ENCODE results near the gene MPIG6B. TPM values are rescaled to one million over a fixed set of nuclear protein-coding genes. Genes with fewer than 3 reads are reported as not detected.

Gene MPIG6B
- total RNA-seq, 4 donors from 2014 or later, result 0.54 TPM; not detected in 3

DNA sequence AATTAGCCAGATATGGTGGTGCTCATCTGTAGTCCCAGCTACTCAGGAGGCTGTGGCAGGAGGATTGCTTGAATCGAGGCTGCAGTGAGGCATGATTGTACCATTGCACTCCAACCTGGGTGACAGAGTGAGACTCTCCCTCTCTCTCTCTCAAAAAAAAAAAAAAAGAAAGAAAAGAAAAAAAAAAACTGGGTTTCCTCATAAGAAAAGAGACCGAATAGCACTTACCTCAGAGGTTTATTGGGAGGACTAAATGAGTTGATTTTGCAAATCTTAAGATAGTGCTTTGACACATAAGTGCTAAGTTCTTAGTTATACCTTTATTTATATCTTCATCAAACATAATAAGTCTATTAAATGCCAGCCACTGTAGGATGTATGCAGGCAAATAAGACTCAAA, 47.7 kb downstream of the MPIG6B start:
- H3K27me3 ChIP-seq, result no peaks in the 10 kb centered on the region
- H3K36me3 ChIP-seq, result no peaks in the 10 kb centered on the region
- H3K4me3 ChIP-seq, result no peak overlapping the region
- WGBS, 2 donors (ENCODE audit: low coverage in 1 of 2), result 100% methylated on average over 2 of the region's 2 CpGs
- H3K9me3 ChIP-seq, result no peaks in the 10 kb centered on the region
- TF ChIP-seq POLR2AphosphoS5 (IDR thresholded peaks at IDR 0.05) (no peak), POLR2A (IDR thresholded peaks at IDR 0.05) (no peak), EP300 (IDR thresholded peaks at IDR 0.05) (no peak)
- TF ChIP-seq, protein P1, sequence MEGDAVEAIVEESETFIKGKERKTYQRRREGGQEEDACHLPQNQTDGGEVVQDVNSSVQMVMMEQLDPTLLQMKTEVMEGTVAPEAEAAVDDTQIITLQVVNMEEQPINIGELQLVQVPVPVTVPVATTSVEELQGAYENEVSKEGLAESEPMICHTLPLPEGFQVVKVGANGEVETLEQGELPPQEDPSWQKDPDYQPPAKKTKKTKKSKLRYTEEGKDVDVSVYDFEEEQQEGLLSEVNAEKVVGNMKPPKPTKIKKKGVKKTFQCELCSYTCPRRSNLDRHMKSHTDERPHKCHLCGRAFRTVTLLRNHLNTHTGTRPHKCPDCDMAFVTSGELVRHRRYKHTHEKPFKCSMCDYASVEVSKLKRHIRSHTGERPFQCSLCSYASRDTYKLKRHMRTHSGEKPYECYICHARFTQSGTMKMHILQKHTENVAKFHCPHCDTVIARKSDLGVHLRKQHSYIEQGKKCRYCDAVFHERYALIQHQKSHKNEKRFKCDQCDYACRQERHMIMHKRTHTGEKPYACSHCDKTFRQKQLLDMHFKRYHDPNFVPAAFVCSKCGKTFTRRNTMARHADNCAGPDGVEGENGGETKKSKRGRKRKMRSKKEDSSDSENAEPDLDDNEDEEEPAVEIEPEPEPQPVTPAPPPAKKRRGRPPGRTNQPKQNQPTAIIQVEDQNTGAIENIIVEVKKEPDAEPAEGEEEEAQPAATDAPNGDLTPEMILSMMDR (IDR thresholded peaks at IDR 0.05), result no peak
- no peak overlapping the region for H3K27ac ChIP-seq
- no peak for ATAC-seq
- peaks cover 0 to 9% (median 3%) of the 10 kb centered on the region in 3 donors for H3K4me1 ChIP-seq

GRCh38 chr6:31771992-31772358, 48.8 kb downstream of the MPIG6B start:
- H3K36me3 ChIP-seq, result no peaks in the 10 kb centered on the region

DNA sequence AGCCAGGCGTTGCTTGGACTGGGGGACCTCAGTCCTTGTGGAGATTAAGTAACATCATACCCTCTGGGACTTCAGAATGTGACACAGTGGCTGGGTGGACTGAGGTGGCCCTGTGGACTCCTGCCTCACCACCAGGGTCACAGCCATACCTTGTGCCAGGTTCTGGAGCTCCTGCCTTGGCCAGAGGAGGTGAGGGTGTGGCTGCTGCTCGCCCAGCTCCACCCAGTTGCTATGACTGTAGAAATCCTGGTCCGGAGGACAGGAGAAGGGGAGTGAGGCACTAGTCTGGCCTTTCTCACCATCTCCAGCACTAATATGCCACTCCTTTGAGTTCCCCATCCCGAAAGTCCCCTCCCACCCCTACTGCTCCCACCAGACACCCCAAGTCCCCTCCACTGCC, 52.0 kb downstream of the MPIG6B start:
- TF ChIP-seq POLR2AphosphoS5 (IDR thresholded peaks at IDR 0.05) (no peak), POLR2A (IDR thresholded peaks at IDR 0.05) (no peak), EP300 (IDR thresholded peaks at IDR 0.05) (no peak)
- TF ChIP-seq, protein P1 (IDR thresholded peaks at IDR 0.05), result no peak
- WGBS, 2 donors (ENCODE audit: low coverage in 1 of 2), result 87% methylated on average over 3 of the region's 4 CpGs; no CpG with 5 or more reads in 1 of the 2 donors
- Histone ChIP-seq H3K9me3 (no peaks in the 10 kb centered on the region), H3K27me3 (no peaks in the 10 kb centered on the region), H3K4me1 (peaks cover 0 to 14% (median 10%) of the 10 kb centered on the region in 3 donors), H3K27ac (no peak overlapping the region), H3K4me3 (no peak overlapping the region), H3K36me3 (peaks cover 0 to 23% of the 10 kb centered on the region in 2 donors)
- ATAC-seq, result no peak

More at GRCh38 chr6:31771992-31772358, 48.8 kb downstream of the MPIG6B start:
- H3K4me1 ChIP-seq, result peaks cover 0 to 7% (median 5%) of the 10 kb centered on the region in 3 donors
- 49 to 66% methylated on average over 3 to 4 of the region's 4 CpGs for WGBS, 2 donors (ENCODE audit: low coverage in 1 of 2)
- H3K4me3 ChIP-seq, result no peak overlapping the region
- H3K27ac ChIP-seq, result no peak overlapping the region
- TF ChIP-seq EP300 (IDR thresholded peaks at IDR 0.05), result no peak
- TF ChIP-seq POLR2AphosphoS5 (IDR thresholded peaks at IDR 0.05), result no peak
- TF ChIP-seq POLR2A (IDR thresholded peaks at IDR 0.05), result no peak
- TF ChIP-seq, protein P1 (IDR thresholded peaks at IDR 0.05), result no peak
- no peaks in the 10 kb centered on the region for H3K9me3 ChIP-seq
- no peaks in the 10 kb centered on the region for H3K27me3 ChIP-seq
- ATAC-seq, result no peak

GRCh38 chr6:31775633-31776484, 52.7 kb downstream of the MPIG6B start:
- H3K4me3 ChIP-seq, result no peak overlapping the region
- no peak for ATAC-seq
- TF ChIP-seq, protein P1 (IDR thresholded peaks at IDR 0.05), result no peak
- TF ChIP-seq POLR2A (IDR thresholded peaks at IDR 0.05), result no peak
- TF ChIP-seq POLR2AphosphoS5 (IDR thresholded peaks at IDR 0.05), result no peak
- no peak for TF ChIP-seq EP300 (IDR thresholded peaks at IDR 0.05)
- no peaks in the 10 kb centered on the region for H3K9me3 ChIP-seq
- H3K27ac ChIP-seq, result peak overlapping the region in 1 of 4 donors; percentile 53
- WGBS, 2 donors (ENCODE audit: low coverage in 1 of 2), result 89 to 100% methylated on average over 1 to 14 of the region's 32 CpGs
- peaks cover 0 to 14% (median 10%) of the 10 kb centered on the region in 3 donors for H3K4me1 ChIP-seq
- H3K27me3 ChIP-seq, result no peaks in the 10 kb centered on the region
- H3K36me3 ChIP-seq, result peaks cover 0 to 30% of the 10 kb centered on the region in 2 donors

Small RNA genes within 50 kb of the gene (small RNA-seq; reads per million reads assigned to genes)
- gene LY6G6D (0 reads per million in 4 donors), gene MIR4646 (0 to 0.37 (median 0) reads per million in 4 donors), gene MSH5-SAPCD1 (0 reads per million in 4 donors), gene RNU6-850P (0 reads per million in 4 donors), gene SAPCD1 (0 reads per million in 4 donors)

Other genes starting within 250 kb of the MPIG6B start
- gene MICB, start 225.2 kb upstream of the MPIG6B start, total RNA-seq, result 1 to 10 TPM; 1.7 to 4.8 (median 2.0) TPM
- gene MCCD1, start 194.4 kb upstream of the MPIG6B start, total RNA-seq, result not detected
- gene DDX39B, start 181.4 kb upstream of the MPIG6B start, total RNA-seq, result 100 to 1,000 TPM; 125 to 327 (median 217) TPM
- 1 to 10 TPM; 1.3 to 5.7 (median 2.9) TPM for gene ATP6V1G2, start 176.8 kb upstream of the MPIG6B start, total RNA-seq
- 10 to 100 TPM; 21.3 to 44.2 (median 28.5) TPM for gene NFKBIL1, start 175.8 kb upstream of the MPIG6B start, total RNA-seq
- not detected for gene LTA, start 151.1 kb upstream of the MPIG6B start, total RNA-seq
- gene TNF, start 147.8 kb upstream of the MPIG6B start, total RNA-seq, result under 1 TPM in 1 of 4 donors, not detected in 3; 0.81 TPM
- gene LTB, start 140.9 kb upstream of the MPIG6B start, total RNA-seq, result under 1 TPM in 1 of 4 donors, not detected in 3; 0.57 TPM
- gene LST1, start 137.1 kb upstream of the MPIG6B start, total RNA-seq, result 1 to 10 TPM; 1.4 to 7.7 (median 6.9) TPM
- not detected for gene NCR3, start 130.4 kb upstream of the MPIG6B start, total RNA-seq
- 10 to 100 TPM in 3 of 4 donors, 1 to 10 TPM in 1; 5.6 to 46.4 (median 21.3) TPM for gene AIF1, start 108.1 kb upstream of the MPIG6B start, total RNA-seq
- gene PRRC2A, start 102.7 kb upstream of the MPIG6B start, total RNA-seq, result 100 to 1,000 TPM in 1 of 4 donors, 10 to 100 TPM in 3; 47.9 to 137 (median 76.2) TPM
- 100 to 1,000 TPM; 131 to 252 (median 190) TPM for gene BAG6, start 70.7 kb upstream of the MPIG6B start, total RNA-seq
- gene APOM, start 67.5 kb upstream of the MPIG6B start, total RNA-seq, result 1 to 10 TPM in 3 of 4 donors, under 1 TPM in 1; 0.62 to 7.4 (median 3.2) TPM
- gene C6orf47, start 62.6 kb upstream of the MPIG6B start, total RNA-seq, result 10 to 100 TPM; 30.0 to 40.0 (median 36.1) TPM
- gene GPANK1, start 58.4 kb upstream of the MPIG6B start, total RNA-seq, result 10 to 100 TPM; 17.1 to 22.3 (median 17.9) TPM
- 100 to 1,000 TPM; 162 to 197 (median 167) TPM for gene CSNK2B, start 57.3 kb upstream of the MPIG6B start, total RNA-seq
- 1 to 10 TPM in 3 of 4 donors, under 1 TPM in 1; 0.10 to 9.3 (median 3.9) TPM for gene LY6G5B, start 53.4 kb upstream of the MPIG6B start, total RNA-seq
- gene LY6G5C, start 42.3 kb upstream of the MPIG6B start, total RNA-seq, result 1 to 10 TPM in 1 of 4 donors, under 1 TPM in 1, not detected in 2; 0.94 to 1.9 TPM
- 10 to 100 TPM; 37.4 to 49.8 (median 47.2) TPM for gene ABHD16A, start 20.0 kb upstream of the MPIG6B start, total RNA-seq
- gene LY6G6F, start 16.5 kb upstream of the MPIG6B start, total RNA-seq, result not detected
- gene LY6G6D, start 8.0 kb upstream of the MPIG6B start, total RNA-seq, result not detected
- gene LY6G6C, start 1.6 kb upstream of the MPIG6B start, total RNA-seq, result not detected
- 100 to 1,000 TPM in 2 of 4 donors, 10 to 100 TPM in 2; 75.6 to 127 (median 99.0) TPM for gene DDAH2, start 5.9 kb downstream of the MPIG6B start, total RNA-seq
- 100 to 1,000 TPM; 191 to 427 (median 276) TPM for gene CLIC1, start 13.2 kb downstream of the MPIG6B start, total RNA-seq
- gene MSH5, start 16.6 kb downstream of the MPIG6B start, total RNA-seq, result 10 to 100 TPM in 1 of 4 donors, 1 to 10 TPM in 3; 1.9 to 12.7 (median 6.7) TPM
- 1 to 10 TPM in 1 of 4 donors, under 1 TPM in 1, not detected in 2; 0.93 to 1.1 TPM for gene SAPCD1, start 39.3 kb downstream of the MPIG6B start, total RNA-seq
- under 1 TPM; 0.12 to 0.54 (median 0.31) TPM for gene VWA7, start 54.0 kb downstream of the MPIG6B start, total RNA-seq
- 10 to 100 TPM; 25.4 to 50.6 (median 29.9) TPM for gene VARS1, start 72.4 kb downstream of the MPIG6B start, total RNA-seq
- gene LSM2, start 83.6 kb downstream of the MPIG6B start, total RNA-seq, result 10 to 100 TPM; 18.0 to 31.7 (median 28.5) TPM
- gene HSPA1L, start 91.9 kb downstream of the MPIG6B start, total RNA-seq, result 1 to 10 TPM; 1.9 to 3.9 (median 2.6) TPM
- 100 to 1,000 TPM; 287 to 496 (median 351) TPM for gene HSPA1A, start 92.2 kb downstream of the MPIG6B start, total RNA-seq
- 100 to 1,000 TPM; 198 to 260 (median 219) TPM for gene HSPA1B, start 104.4 kb downstream of the MPIG6B start, total RNA-seq
- 10 to 100 TPM; 28.2 to 39.1 (median 30.5) TPM for gene NEU1, start 139.4 kb downstream of the MPIG6B start, total RNA-seq
- gene SLC44A4, start 155.6 kb downstream of the MPIG6B start, total RNA-seq, result 1 to 10 TPM in 2 of 4 donors, not detected in 2; 1.1 to 4.5 TPM
- 10 to 100 TPM; 29.5 to 43.4 (median 35.5) TPM for gene EHMT2, start 174.3 kb downstream of the MPIG6B start, total RNA-seq
- gene ZBTB12, start 178.7 kb downstream of the MPIG6B start, total RNA-seq, result 1 to 10 TPM in 2 of 4 donors, under 1 TPM in 2; 0.40 to 2.0 (median 0.86) TPM
- gene C2, start 204.3 kb downstream of the MPIG6B start, total RNA-seq, result 10 to 100 TPM in 3 of 4 donors, 1 to 10 TPM in 1; 3.3 to 33.4 (median 14.4) TPM
- 10 to 100 TPM in 3 of 4 donors, 1 to 10 TPM in 1; 8.1 to 42.6 (median 23.1) TPM for gene CFB, start 222.7 kb downstream of the MPIG6B start, total RNA-seq
- 10 to 100 TPM; 64.1 to 89.7 (median 70.4) TPM for gene NELFE, start 235.6 kb downstream of the MPIG6B start, total RNA-seq
- 10 to 100 TPM; 18.8 to 52.5 (median 25.8) TPM for gene SKIC2, start 235.8 kb downstream of the MPIG6B start, total RNA-seq
- gene DXO, start 248.8 kb downstream of the MPIG6B start, total RNA-seq, result 10 to 100 TPM; 12.3 to 17.4 (median 14.6) TPM

Data from gastroesophageal sphincter (tissue), 4 donors.